ENCODE measurements around the gene ZNF280A. TPM values are rescaled to one million over a fixed set of nuclear protein-coding genes. Genes with fewer than 3 reads are reported as not detected.

The ZNF280A gene
- total and polyA plus RNA-seq, 7 donors = not detected

GRCh38 chr22:22488736-22489135, 31.3 kb downstream of the ZNF280A start:
- Histone ChIP-seq H3K27me3 (ENCODE audit: insufficient read depth in 3 of 3, low read length in 2 of 3) (no peaks in the 10 kb centered on the region), H3K9me3 (no peaks in the 10 kb centered on the region), H3K27ac (no peak overlapping the region), H3K4me1 (no peaks in the 10 kb centered on the region), H3K36me3 (ENCODE audit: insufficient read depth in 1 of 2, low read depth in 1 of 2) (no peaks in the 10 kb centered on the region), H3K4me3 (no peak overlapping the region)
- TF ChIP-seq, protein P1, sequence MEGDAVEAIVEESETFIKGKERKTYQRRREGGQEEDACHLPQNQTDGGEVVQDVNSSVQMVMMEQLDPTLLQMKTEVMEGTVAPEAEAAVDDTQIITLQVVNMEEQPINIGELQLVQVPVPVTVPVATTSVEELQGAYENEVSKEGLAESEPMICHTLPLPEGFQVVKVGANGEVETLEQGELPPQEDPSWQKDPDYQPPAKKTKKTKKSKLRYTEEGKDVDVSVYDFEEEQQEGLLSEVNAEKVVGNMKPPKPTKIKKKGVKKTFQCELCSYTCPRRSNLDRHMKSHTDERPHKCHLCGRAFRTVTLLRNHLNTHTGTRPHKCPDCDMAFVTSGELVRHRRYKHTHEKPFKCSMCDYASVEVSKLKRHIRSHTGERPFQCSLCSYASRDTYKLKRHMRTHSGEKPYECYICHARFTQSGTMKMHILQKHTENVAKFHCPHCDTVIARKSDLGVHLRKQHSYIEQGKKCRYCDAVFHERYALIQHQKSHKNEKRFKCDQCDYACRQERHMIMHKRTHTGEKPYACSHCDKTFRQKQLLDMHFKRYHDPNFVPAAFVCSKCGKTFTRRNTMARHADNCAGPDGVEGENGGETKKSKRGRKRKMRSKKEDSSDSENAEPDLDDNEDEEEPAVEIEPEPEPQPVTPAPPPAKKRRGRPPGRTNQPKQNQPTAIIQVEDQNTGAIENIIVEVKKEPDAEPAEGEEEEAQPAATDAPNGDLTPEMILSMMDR (IDR thresholded peaks at IDR 0.05) = no peak
- DNase-seq = no peak
- 81 to 88% (median 83%) methylated on average over 5 of the region's 5 CpGs for WGBS, 3 donors
- intact Hi-C loops (cut with DNase I) = no loop called here
- no peak for ATAC-seq

DNA sequence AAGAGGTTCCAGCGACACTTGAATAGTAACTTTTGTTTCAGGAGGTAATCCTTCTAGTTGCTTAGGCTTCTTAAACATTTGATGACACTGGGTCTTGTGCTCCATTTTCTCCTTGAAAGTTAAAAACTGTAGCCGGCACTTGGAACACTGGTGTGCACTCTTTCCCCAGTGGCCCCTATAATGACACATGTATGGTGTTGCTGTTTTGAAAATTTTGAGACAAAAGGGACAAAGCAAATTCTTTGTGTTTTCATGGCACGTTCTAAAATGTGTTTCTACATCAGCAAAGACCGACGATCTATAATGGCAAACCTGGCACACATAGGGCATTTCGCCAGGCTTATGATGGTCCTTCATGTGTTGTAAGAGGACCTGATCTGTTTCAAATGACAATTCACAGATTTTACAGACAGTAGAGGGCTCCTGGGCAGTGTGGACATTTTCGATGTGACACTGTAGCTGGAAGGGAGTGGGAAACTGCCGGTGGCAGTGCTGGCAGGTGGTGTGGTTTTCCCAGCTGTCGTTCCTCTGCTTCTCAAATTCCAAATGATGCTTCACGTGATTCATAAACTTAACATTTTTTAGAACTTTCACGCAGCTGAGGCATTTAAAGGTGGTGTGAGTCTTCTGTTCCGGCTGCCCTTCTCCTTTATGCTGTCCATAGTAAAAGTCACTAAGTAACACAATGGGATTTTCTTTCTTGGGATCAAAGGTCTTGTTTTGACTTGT, 32.0 kb downstream of the ZNF280A start:
- Histone ChIP-seq H3K27me3 (ENCODE audit: insufficient read depth in 3 of 3, low read length in 2 of 3) (no peaks in the 10 kb centered on the region), H3K4me1 (no peaks in the 10 kb centered on the region), H3K36me3 (ENCODE audit: insufficient read depth in 1 of 2, low read depth in 1 of 2) (no peaks in the 10 kb centered on the region), H3K9me3 (no peaks in the 10 kb centered on the region), H3K27ac (no peak overlapping the region), H3K4me3 (no peak overlapping the region)
- DNase-seq = no peak
- WGBS, 3 donors = 52 to 57% (median 54%) methylated on average over 12 of the region's 12 CpGs
- ATAC-seq = no peak
- intact Hi-C loops (cut with DNase I) = no loop called here
- TF ChIP-seq, protein P1 (IDR thresholded peaks at IDR 0.05) = no peak

GRCh38 chr22:22487059-22487458, 33.0 kb downstream of the ZNF280A start:
- H3K9me3 ChIP-seq = no peaks in the 10 kb centered on the region
- DNase-seq (no peak), ATAC-seq (no peak)
- WGBS, 3 donors = 96 to 98% (median 96%) methylated on average over 6 of the region's 6 CpGs
- H3K27ac ChIP-seq = no peak overlapping the region
- no peaks in the 10 kb centered on the region for H3K4me1 ChIP-seq
- intact Hi-C loops (cut with DNase I) = no loop called here
- H3K27me3 ChIP-seq (ENCODE audit: insufficient read depth in 3 of 3, low read length in 2 of 3) = no peaks in the 10 kb centered on the region
- no peaks in the 10 kb centered on the region for H3K36me3 ChIP-seq (ENCODE audit: insufficient read depth in 1 of 2, low read depth in 1 of 2)
- no peak overlapping the region for H3K4me3 ChIP-seq
- TF ChIP-seq, protein P1 (IDR thresholded peaks at IDR 0.05) = no peak

DNA sequence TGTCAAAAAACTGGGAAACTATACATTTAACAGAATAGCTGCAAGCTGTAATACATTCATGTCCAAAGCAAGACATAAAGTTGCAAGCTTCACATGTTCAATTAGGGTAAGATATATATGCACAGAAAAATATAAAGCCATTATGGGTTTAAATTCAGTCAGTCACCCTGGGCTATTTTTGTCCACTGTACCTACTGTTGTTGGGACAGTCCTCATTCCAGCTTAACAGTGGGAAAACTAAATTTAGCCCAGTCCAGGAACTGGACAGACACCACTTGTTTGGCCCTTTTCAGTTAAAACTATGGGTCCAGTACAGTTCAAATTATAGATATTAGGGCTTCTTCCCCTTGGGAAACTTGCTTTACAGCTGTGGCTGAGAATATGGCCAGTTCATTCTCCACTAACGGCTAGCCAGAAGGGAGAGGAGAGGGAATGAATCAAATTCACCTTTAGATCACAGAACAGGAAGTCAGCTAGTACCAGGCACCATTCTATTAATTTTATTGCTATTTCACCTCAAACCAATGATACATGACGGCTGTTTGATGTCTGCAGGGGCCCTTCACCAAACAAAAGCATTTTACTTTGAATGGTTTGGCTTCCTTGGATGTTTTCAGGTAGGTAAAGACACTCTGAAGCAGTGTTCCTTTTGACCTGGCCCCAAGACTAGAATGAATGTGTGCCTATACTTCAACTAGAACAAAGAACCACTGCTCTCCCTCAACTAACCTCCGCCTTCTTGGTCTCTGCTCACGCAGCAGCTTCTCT, 33.8 kb downstream of the ZNF280A start:
- WGBS, 3 donors = 82 to 87% (median 83%) methylated on average over 4 of the region's 4 CpGs
- Histone ChIP-seq H3K36me3 (ENCODE audit: insufficient read depth in 1 of 2, low read depth in 1 of 2) (no peaks in the 10 kb centered on the region), H3K27ac (no peak overlapping the region), H3K27me3 (ENCODE audit: insufficient read depth in 3 of 3, low read length in 2 of 3) (no peaks in the 10 kb centered on the region), H3K4me1 (no peaks in the 10 kb centered on the region), H3K9me3 (no peaks in the 10 kb centered on the region), H3K4me3 (no peak overlapping the region)
- intact Hi-C loops (cut with DNase I) = no loop called here
- no peak for DNase-seq
- no peak for ATAC-seq
- TF ChIP-seq, protein P1 (IDR thresholded peaks at IDR 0.05) = no peak

Measured in psoas muscle (tissue), 8 donors.